NCI-H1417 treated with DMSO at 0.1 percent for 48 hours (cell line): ENCODE measurements around the gene TRPC6.

ENCODE experiments used
- DNase-seq: peaks from one replicate; lab custom pipeline; 2025; lab: John Stamatoyannopoulos, UW

TRPC6 gene

DNA sequence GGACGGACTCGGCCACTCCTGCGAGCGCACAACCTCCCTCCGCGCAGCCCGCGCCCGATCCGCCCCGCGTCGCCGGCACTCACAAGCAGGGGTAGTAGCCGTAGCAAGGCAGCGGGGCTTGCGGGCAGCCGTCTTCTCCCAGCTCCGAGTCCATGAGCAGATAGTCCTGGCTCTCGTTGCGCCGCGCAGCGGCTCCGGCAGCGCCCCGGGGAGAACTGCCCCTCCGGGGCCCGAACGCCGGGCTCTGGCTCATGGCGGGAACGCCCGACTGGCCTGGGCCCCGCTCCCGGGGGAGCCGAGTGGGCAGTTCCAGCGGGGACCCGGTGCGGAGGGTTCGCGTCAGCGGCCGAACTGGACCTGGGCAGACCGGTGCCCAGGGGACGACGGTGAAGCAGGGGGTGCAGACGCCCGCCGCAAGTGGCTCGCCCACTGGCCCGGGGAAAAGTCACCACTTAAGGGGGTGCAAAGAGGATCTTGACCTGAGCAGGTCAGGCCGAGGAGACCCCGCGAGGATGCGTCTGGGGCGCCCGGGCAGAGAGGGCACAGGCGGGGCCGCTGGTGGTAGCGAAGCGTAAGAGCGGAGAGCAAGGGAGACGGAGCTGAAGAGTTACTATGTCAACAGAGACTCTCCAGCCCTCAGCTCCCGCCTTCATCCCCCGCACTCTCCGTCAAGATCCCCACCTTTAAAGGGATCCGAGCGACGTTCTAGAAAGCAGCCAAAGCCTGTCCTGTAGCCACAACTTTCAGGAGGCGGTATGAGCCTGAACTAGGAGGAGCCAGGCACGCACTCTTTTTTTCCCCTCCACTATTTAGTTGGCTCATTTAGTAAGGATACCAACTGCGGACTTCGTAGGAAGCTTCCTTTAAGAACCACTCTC is at the start of gene TRPC6:
Gene TRPC6, minus strand, starts transcription at position 757 of the 878 bp plus-strand sequence. Its CDS starts 504 bp downstream, at position 253.
- no peak for DNase-seq

DNA sequence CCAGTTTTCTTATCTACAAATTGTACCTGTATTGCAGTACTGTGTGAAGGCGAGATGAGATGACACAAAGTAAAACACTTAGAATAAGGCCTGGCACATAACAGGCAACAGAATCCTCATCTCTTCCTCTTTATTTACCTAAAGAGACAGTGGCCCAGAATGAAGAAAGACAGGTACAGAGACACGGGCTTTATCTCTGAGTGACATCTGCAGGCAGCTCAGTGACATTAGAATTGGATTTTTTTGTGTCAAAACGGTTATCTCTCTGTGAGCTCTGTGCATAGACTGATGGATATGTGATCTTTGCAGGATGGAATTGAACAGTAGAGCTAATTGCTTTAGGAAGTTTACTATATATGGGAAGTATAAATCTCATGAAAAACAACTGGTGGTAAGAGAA is 36.2 kb upstream of the TRPC6 start:
- no peak for DNase-seq

DNA sequence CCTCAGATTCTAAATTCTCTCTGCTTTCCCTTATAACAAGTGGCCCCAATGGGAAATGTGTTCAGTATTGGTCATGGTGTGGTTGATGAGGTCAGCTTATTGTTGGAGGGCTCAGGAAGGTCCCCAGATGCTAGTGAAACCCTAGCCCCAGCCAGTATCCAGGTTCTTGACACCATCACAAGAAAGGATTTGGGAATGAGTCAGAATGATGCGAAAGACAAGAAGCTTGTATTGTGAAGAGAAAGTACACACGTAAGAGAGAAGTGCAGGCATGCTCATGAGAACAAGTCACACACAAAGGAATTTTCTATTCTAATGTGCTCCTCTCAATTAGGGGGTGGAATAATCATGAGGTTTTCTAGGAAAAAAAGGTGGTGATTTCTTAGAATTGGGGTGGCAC is 34.9 kb upstream of the TRPC6 start:
- DNase-seq, result no peak

DNA sequence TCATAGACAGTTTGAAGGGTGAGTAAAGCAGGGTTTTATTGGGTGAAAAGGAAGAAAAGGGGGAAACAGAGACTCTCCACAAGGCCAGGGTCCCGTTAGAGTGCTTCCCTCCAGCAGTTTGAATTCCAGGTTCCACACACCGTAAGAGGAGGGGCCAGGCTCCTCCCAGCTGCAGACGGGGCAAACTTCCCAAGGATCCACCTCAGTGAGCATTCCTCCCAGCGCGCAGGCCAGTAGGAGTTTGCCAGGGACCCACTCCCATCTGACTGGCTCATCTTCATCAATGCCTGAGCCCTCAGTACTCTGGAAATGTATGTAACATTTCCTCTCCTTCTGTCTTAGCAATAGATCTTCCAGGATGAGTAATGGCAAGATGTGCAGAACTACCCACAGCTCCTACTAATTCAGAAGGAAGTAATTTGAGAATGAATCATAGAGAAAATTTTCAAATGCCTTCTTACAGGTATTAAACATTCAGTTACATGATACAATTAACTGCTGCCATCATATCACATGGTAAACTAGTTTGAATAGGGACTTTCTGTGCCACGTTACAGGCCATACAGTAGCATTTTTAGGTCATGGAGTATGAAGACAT is 34.0 kb upstream of the TRPC6 start:
- DNase-seq, result no peak

DNA sequence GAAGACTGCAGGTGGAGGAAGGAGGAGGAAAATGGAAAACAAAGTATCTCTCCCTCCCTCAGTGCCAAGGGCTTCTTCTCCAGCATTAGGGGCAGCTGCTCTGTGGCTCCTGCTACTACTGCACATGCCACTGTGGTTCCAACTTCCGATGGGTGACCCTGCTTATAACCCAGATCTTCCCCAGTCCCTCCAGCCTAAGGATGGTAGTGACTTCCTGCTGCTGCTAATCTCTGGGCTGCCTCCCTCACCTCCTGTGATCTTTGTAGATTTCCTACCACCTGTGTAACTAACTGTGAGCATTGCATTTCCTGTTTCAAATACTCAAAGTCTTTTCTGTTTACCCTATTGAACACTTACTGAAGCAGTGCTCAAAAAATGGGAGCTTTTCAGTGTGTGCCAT is 28.7 kb upstream of the TRPC6 start:
- DNase-seq, result no peak

DNA sequence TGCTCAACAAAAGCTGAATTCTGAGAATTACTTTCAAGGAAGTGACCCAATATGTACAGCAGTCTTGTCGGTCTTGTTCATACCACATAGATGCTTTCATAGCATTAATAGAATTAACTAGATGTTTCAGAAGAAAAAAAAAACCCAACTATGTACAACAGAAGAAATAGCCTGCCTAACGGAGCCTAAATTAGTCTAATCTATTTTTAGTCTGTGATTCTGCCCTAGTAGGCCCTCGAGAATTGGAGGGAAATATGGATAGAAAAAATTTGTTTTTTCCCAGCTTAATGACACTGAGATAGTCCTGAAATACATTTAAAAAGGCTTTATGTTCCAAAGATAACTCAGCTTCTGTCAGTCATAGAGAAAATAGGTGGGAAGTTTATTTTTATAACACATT is 17.1 kb upstream of the TRPC6 start:
- DNase-seq, result no peak

DNA sequence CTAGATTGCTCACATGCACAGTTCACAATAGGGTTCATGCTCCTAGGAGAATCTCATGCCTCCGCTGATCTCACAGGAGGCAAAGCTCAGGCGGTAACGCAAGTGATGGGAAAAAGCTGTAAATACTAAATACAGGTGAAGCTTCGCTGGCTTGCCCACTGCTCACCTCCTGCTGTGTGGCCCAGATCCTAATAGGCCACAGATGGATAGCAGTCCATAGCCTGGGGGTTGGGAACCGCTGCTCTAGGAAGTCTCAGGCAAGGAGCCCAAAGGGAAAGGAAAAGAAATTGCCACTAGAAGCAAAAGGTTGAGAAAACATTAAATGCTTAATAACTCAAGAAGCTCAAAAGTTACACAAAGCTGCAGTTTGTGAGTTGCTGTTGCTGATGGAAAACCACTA is 3.2 kb upstream of the TRPC6 start:
- no peak for DNase-seq

DNA sequence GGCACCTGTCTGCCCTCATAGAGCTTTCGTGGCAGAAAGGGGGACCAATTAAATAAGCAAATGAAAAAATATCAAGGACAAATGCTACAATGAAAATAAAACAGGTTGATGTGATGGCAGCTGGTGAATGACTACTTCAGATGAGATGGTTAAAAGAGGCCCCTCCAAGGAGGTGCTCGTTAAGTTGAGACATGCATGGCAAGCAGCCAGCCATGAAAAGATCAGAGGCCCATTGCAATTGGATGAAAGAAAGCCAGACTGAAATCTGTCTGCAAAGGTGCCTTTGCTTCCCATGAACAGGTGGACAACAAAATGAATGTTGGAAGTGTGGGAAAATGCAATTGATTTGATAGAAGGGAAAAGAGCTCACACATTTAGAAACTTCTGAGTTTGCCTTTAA is 848 bp upstream of the TRPC6 start:
- DNase-seq, result no peak

DNA sequence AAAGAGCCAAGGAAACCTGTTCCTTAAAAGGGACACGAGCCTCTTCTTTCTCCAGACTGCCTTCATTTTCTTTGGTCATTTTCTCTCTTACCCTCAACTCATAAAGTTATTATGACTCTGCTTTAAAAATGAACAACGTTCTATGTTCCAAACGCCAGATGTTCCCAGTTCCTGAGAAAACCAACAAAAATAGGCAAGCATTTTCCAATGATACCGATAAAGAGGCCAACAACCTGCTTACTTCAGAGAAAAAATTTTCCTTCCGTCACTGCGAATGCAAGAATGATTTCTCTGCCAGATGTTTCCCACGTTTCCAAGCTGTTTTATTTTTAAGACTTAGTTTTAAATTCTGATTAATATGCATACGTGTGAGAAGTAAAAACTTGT is 315 bp upstream of the TRPC6 start:
- no peak for DNase-seq

DNA sequence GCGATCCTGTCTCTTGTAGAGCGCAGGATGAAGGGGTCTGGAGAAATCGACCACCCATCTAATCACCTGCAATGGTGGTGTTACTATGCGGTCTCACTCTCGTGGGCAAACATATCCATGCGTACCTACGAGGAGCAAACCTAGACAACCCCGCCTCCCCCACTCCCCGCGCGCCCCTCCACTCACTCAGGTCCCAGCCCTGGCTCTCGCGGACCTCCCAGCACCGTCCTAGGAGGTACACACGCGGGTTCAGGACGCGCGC is 887 bp downstream of the TRPC6 start:
- DNase-seq, result no peak

DNA sequence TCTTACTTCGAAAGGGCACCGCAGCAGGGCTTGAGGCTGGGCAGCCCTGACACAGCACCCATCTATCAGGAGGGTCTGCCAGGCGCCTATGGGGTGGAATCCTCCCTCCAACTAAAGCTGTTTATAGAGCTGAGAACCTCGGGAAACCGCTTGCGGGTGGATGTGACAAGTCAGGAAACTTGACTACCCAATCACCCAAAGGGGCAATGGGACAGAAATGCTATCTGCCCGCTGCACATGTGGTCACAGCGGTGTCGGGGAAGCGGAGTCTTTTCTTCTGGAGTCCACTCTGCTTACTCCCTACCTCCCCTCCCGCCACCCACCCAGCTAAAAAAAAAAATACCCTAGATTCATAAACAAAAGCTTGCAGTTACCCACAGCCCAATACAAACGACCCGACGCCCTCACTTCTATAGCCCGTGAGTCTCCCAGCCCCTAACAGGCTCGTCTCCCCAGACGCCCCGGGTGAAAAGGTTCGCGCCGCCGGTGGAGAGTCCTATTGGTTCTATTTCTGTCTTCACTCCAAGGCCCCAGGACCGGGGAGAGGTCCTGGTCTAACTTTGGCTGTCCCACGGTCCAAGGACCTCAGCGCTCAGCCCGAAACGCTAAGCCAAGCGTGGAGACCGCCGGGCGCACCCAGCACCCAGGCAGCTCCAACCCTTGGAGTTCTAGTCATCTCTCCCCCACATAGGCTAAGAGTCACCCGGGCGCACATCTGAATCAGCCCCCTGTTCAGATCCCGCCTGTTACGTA is 1.4 kb downstream of the TRPC6 start:
- no peak for DNase-seq

DNA sequence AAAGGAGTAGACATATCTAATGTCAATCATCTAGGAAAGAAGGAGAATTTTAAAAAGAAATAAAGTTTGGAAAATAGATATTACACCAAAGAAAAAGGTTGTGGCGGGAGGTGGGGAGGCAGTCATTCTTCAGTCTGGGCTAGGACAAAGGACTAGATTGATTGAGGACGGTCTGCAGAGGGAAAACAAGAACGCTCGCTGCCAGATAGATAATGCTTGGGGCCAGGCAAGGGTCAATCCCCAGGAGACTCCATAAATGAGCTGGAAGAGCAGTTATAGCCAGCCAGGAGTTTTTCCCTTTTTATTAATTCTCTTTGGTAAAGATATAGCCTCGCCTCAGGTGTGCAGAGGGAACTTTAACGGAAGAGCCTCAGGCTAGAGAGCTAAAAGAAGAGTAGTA is 6.3 kb downstream of the TRPC6 start:
- DNase-seq, result no peak

DNA sequence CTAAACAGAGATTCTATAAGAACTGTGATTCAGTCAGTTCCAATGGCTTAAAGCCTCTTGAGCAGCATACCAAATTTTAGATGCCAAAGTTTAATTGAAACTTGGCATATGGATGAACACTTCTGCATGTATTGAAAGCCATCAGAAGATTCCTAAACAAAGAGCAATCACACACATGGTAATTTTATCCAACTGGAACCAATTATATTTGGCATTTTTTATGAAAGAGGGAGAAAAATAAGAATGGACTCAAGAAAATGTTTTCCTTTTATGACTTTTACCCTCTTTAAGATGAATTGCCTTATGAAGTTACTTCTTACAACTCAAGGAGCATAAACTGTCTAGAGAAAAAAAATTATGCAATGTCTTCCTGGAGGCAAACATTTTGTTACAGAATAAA is 7.4 kb downstream of the TRPC6 start:
- DNase-seq, result no peak

DNA sequence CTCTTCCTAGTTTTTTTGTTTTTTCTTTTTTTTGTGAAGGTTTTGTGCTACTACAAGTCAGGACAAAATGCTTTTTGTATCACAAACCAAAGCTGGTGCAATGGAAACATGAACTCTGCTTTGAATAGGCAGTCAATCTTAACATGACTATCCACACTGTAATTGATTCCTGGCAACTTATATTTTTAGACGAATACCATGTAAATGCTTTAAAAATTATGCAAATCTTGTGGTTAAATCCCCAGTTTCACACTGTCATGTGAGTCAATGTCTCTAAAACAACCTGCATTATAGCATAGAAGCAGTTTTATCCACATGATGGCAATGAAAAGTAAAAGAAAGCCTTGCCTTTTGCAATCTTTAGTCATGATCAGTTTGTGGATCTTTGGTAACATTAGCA is 8.9 kb downstream of the TRPC6 start:
- DNase-seq, result no peak

DNA sequence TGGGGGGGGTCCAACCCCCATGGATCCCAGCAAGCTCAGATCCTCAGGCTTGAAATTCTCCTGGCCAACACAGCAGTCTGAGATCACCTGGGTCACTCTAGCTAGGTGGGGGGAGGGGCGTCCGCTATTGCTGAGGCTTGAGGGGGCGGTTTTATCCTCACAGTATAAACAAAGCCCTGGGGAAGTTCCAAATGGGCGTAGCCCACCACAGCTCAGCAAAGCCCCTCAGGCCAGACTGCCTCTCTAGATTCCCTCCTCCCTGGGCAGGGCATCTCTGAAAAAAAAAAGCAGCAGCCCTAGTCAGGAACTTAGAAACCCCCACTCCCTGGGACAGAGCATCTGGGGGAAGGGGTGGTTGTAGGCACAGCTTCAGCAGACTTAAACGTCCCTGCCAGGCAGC is 16.7 kb downstream of the TRPC6 start:
- DNase-seq, result no peak

DNA sequence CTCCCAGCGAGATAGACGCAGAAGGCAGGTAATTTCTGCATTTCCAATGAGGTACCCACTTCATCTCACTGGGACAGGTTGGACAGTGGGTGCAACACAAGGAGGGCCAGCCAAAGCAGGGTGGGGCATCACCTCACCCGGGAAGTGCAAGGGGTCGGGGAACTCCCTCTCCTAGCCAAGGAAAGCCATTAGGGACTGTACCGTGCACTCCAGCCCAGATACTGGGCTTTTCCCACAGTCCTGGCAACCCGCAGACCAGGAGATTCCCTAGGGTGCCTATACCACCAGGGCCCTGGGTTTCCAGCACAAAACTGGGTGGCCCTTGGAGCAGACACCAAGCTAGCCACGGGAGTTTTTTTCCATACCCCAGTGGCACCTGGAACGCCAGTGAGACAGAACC is 17.2 kb downstream of the TRPC6 start:
- DNase-seq, result no peak

DNA sequence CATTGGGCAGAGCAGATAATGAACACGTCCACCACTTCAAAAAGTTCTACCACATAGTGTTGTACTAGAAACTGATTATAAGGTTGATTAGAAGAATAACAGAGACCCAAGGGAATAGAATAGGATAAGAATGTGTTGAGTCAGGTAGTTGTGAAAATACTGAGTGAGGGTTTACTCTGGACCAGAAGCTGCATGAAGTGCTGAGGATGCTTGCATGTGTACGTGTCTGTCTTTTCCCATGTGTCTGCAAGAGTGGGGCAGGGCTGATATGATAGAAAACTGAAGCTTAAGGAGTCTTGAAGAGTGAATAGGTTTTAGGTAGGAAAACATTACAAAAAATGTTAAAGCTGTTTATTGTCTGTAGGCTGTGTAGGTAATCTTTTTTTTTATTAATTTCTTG is 20.6 kb downstream of the TRPC6 start:
- DNase-seq, result no peak

DNA sequence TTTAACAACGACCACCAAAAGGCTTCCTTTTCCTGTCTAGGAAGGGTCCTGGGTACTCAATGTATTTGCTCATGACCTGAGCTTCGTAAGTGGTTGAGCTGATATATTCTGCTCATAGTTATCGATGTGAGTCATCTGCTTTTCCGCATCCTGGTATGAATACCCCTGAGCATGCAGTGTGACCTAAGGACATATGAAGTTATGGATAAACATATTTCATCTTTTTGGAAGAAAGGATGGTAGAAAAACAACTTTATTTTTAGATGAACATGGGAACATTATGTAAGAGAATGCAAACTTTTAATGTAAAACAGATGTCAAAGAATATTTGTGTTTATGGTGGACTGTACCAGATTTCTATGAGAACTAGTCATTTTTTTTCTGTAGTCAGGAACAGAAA is 28.4 kb downstream of the TRPC6 start:
- no peak for DNase-seq

DNA sequence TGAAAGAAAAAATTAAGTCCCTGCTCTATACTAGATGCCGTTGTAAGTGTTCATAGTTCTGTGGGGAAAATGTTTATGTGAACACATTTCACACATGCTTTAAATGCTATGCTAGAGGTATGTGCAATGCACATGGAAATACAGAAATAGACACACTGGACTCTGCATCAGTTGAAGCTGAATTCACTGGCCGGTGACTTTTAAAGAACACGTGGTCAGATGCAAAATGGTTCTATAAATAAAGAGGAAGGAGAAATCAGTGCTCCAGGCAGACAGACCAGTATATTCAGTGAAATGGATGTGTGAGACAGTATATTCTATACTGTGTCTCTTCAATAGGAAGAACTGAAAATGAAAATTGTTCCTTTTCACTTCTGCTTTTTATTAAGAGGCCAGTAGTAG is 29.9 kb downstream of the TRPC6 start:
- no peak for DNase-seq

DNA sequence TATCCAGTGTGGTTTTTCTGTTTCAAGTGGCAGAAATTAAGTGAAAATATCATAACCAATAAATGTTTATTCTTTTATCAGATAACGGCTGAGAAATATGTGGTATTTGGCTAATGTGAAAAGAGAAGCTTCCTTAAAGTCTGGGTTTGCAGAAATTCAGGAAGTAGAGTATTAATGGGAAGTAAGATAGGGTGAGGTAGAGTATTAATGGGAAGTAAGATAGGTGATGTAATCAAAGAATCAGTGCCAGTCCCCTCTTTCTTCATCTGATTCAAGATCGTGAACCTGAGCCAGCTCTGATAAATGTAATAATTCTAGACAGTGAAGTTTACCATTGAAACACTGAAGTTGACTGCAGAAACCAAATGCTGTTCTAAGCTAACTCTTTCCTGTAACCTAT is 30.9 kb downstream of the TRPC6 start:
- no peak for DNase-seq

DNA sequence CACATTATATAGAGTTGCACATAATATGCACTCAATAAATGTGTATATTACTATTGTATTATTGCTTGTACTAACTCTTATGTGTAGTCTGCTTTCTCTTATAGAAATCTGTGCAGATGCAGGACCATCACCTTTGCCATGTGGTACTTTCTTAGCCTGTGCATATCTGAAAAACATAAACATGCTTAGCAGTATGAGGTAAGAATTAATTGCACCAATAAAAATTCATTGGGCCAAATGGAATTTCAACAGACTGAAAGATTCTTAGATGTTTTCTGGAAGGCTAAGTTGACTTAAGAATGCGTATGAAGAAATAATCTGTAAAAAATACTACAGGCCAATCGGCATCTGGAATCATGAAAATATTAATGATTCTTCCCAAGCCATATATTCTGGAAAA is 55.3 kb downstream of the TRPC6 start:
- DNase-seq, result no peak

DNA sequence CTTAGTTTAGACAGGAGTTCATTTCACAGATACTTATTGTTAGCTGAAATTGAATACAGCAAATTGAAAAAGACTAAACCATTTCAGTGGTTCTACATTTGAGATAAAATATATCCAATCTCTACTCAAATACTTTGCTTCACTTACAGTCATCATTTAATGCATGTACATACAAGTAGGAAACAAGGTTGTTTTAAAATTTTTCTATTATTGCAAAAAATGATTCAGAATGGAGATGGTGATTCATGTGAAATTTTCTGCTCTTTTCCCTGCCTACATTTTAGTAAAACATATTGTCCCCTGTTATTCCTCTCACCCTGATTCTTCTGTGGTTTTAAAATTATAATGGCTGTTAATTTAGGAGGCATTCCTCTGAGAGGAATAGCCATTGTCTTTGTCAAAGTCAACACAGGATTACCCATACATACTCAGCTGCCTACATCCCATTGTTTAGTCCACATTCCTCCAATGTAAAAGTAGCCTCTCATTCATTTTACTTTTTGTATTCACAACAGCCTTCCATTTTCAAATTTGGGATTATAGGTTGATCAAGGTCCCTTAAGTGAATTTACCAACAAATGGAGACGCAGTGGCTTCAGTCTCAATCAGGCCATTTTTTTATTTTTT is 60.1 kb downstream of the TRPC6 start:
- no peak for DNase-seq

DNA sequence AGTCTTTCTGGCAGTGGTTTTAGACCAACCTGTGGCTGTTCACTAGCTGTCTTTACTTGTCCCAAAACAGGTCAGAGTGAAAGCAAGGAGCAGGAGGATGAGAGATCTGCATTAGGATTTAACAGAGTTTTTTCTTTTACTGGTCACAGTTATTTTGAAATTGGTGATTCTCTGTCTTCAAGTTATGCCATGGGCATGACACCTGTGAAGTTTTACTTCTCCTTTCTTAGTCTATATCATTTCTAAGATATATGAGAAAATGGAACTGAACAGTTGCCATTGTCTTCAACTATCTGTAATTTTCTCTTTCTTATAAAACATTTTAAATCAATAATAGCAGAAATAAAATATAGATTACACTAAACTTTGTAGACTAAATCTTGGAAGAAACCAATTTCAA is 60.6 kb downstream of the TRPC6 start:
- DNase-seq, result no peak
